GM12873 (cell line): ENCODE results near the gene TTI1.

ENCODE experiments used
- CTCF ChIP-seq: IDR thresholded peaks from 2 replicates; pipeline ENCODE4 v1.5.1; 2012; ENCODE audit warnings: low read depth, mild to moderate bottlenecking, moderate library complexity, low read length, control low read depth; ENCODE audit not compliant: insufficient read depth; ENCODE audit errors: missing control alignments

The TTI1 gene

GRCh38 chr20:37986873-37987601 is 46.2 kb downstream of the TTI1 start:
- no peak for TF ChIP-seq CTCF

GRCh38 chr20:37986044-37986858 is 47.0 kb downstream of the TTI1 start:
- no peak for TF ChIP-seq CTCF

GRCh38 chr20:37984018-37984785 is 49.1 kb downstream of the TTI1 start:
- no peak for TF ChIP-seq CTCF

GRCh38 chr20:37983286-37983685 is 50.0 kb downstream of the TTI1 start:
- no peak for TF ChIP-seq CTCF

- TF ChIP-seq CTCF = no peak
These were observed 51.7 kb downstream of the TTI1 start for GRCh38 chr20:37981568-37981967.

GRCh38 chr20:37980876-37981275 is 52.4 kb downstream of the TTI1 start:
- no peak for TF ChIP-seq CTCF

- no peak for TF ChIP-seq CTCF
These were observed 52.9 kb downstream of the TTI1 start for GRCh38 chr20:37980383-37980782.
